Kidney epithelial cell (primary cell): ENCODE data around the gene AKAP13. TPM values are rescaled to one million over a fixed set of nuclear protein-coding genes. Genes with fewer than 3 reads are reported as not detected.

Experiments
- DNase-seq: peaks from one replicate; pipeline ENCODE4 v3.0.0-alpha.2; 2010; ENCODE audit warnings: low read depth
- H3K27me3 ChIP-seq: 2 replicates; pipeline ENCODE4 v1.6.0; 2011; ENCODE audit warnings: low read length; ENCODE audit not compliant: control insufficient read depth, insufficient read depth
- H3K36me3 ChIP-seq: 2 replicates; pipeline ENCODE4 v1.5.1; 2011; ENCODE audit warnings: low read length; ENCODE audit not compliant: control insufficient read depth, insufficient read depth
- H3K4me3 ChIP-seq: 2 replicates; pipeline ENCODE4 v1.5.1; 2011; ENCODE audit warnings: low read depth, mild to moderate bottlenecking, control low read depth, low read length
- total RNA-seq: library from RNA; depleted of rRNA; stranded (reverse); fragments of >200 nt; gene quantifications from 2 replicates; pipeline ENCODE4 v1.2.3, GENCODE V29; 2015
- TF ChIP-seq, protein P1 (sequence below): IDR thresholded peaks from 2 replicates; pipeline ENCODE4 v1.5.1; 2011; ENCODE audit warnings: mild to moderate bottlenecking, moderate library complexity, low read length, control low read depth, inconsistent platforms; ENCODE audit not compliant: insufficient read depth, poor library complexity, severe bottlenecking

The AKAP13 gene
- total RNA-seq, 1 donor from 2014 or later: 54.0 TPM

GRCh38 chr15:85421116-85421925 is 40.9 kb downstream of the AKAP13 start:
- H3K4me3 ChIP-seq: no peak overlapping the region
- TF ChIP-seq, protein P1, sequence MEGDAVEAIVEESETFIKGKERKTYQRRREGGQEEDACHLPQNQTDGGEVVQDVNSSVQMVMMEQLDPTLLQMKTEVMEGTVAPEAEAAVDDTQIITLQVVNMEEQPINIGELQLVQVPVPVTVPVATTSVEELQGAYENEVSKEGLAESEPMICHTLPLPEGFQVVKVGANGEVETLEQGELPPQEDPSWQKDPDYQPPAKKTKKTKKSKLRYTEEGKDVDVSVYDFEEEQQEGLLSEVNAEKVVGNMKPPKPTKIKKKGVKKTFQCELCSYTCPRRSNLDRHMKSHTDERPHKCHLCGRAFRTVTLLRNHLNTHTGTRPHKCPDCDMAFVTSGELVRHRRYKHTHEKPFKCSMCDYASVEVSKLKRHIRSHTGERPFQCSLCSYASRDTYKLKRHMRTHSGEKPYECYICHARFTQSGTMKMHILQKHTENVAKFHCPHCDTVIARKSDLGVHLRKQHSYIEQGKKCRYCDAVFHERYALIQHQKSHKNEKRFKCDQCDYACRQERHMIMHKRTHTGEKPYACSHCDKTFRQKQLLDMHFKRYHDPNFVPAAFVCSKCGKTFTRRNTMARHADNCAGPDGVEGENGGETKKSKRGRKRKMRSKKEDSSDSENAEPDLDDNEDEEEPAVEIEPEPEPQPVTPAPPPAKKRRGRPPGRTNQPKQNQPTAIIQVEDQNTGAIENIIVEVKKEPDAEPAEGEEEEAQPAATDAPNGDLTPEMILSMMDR: no peak
- H3K36me3 ChIP-seq: no peaks in the 10 kb centered on the region
- DNase-seq: no peak
- no peaks in the 10 kb centered on the region for H3K27me3 ChIP-seq

DNA sequence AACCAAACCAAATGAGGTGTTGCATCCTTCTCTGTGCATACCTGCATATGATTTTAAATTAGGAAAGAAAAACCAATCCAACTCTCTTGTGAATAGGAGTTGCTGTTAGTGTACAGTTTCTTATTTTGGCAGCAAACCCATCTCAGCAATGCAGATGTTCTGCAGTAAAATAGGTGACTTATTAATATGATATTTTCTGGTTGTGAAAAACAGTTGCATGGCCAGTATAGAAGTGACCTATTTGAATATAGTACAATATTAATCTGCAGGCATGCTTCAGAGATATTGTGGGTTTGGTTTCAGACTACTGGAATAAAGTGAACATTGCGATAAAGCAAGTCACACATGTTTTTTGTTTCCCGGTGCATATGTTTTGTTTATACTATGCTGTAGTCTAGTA is 42.2 kb downstream of the AKAP13 start:
- TF ChIP-seq, protein P1: no peak
- DNase-seq: no peak
- Histone ChIP-seq H3K4me3 (no peak overlapping the region), H3K36me3 (no peaks in the 10 kb centered on the region), H3K27me3 (no peaks in the 10 kb centered on the region)

DNA sequence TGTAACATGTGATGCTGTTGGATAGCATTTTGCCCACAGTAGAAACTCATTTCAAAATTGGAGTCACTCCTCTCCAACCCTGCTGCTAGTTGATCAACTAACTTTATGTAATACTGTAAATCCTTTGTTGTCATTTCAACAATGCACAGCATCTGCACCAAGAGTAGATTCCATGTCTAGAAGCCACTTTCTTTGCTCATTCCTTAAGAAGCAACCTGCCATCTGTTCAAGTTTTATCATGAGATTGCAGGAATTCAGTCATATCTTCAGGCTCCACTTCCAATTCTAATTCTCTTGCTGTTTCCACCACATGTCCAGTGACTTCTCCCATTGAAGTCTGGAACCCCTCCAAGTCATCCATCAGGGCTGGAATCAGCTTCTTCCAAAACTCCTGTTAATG is 42.9 kb downstream of the AKAP13 start:
- Histone ChIP-seq H3K4me3 (no peak overlapping the region), H3K27me3 (no peaks in the 10 kb centered on the region), H3K36me3 (no peaks in the 10 kb centered on the region)
- DNase-seq: no peak
- TF ChIP-seq, protein P1: no peak

DNA sequence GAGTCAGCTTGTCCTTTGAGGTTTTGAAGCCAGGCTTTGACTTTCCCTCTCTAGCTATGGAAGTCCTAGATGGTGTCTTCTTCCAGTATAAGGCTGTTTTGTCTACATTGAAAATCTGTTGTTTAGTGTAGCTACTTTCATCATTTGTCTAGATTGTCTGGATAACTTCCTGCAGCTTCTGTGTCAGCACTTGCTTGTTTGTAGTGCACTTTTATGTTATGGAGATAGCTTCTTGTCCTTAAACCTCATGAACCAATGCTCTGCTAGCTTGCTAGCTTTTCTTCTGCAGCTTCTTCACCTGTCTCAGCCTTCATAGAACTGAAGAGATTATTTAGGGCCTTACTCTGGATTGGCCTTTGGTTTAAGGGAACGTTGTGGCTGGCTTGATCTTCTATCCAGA is 43.8 kb downstream of the AKAP13 start:
- Histone ChIP-seq H3K4me3 (no peak overlapping the region), H3K27me3 (no peaks in the 10 kb centered on the region), H3K36me3 (no peaks in the 10 kb centered on the region)
- TF ChIP-seq, protein P1: no peak
- no peak for DNase-seq

DNA sequence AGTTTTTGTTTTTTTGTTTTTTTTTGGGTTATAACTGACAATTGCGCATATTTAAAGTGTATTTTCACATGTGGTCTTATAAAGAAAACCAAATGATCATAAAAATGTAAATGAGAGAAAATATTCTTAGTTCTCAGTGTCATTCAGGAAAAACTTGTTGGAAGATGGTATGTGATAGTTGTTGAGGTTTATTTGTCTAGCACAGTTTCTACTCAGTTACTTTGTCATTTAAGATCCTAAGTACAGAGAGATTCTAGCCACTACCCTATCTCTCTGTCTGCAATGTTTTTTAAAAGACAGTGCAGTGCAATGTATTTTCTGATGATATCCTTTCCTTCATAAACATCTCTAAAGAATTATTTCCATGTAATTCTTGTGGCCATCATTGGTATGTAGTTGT is 46.1 kb downstream of the AKAP13 start:
- no peak overlapping the region for H3K4me3 ChIP-seq
- H3K36me3 ChIP-seq: no peaks in the 10 kb centered on the region
- H3K27me3 ChIP-seq: no peaks in the 10 kb centered on the region
- TF ChIP-seq, protein P1: no peak
- no peak for DNase-seq
